GM23338 (cell line): Measurements from ENCODE around the gene FOXJ1. TPM values are rescaled to one million over a fixed set of nuclear protein-coding genes. Genes with fewer than 3 reads are reported as not detected.

ENCODE experiments used
- ATAC-seq: fragments of 200-7000 bp; cut with Tn5 transposase; 3 replicates; pipeline ENCODE4 v1.9.1; 2020
- DNase-seq: peaks from one replicate; pipeline ENCODE4 v3.0.0-alpha.2; 2015; ENCODE audit warnings: low spot score
- H2AFZ ChIP-seq: fragments of 200-600 bp; sonication (generic); 2 replicates; pipeline ENCODE4 v1.8.0; 2016; ENCODE audit warnings: antibody characterized with exemption, mild to moderate bottlenecking, moderate library complexity
- H3F3A ChIP-seq: fragments of 200-600 bp; sonication (generic); replicated peaks from 2 replicates; pipeline ENCODE4 v1.8.0; 2017; ENCODE audit warnings: antibody characterized with exemption, mixed run types, low read depth
- H3K27ac ChIP-seq: fragments of 200-600 bp; sonication (generic); 2 replicates; pipeline ENCODE4 v1.6.1; 2016; ENCODE audit warnings: low read depth
- H3K27me3 ChIP-seq: fragments of 200-600 bp; sonication (generic); 2 replicates; pipeline ENCODE4 v1.8.0; 2016; ENCODE audit warnings: mild to moderate bottlenecking, mixed run types, moderate library complexity; ENCODE audit not compliant: insufficient read depth
- H3K36me3 ChIP-seq: fragments of 200-600 bp; sonication (generic); 2 replicates; pipeline ENCODE4 v1.8.0; 2016; ENCODE audit warnings: mild to moderate bottlenecking; ENCODE audit not compliant: insufficient read depth
- H3K4me1 ChIP-seq: fragments of 200-600 bp; sonication (generic); 2 replicates; pipeline ENCODE4 v1.8.0; 2016; ENCODE audit warnings: mild to moderate bottlenecking, moderate library complexity; ENCODE audit not compliant: insufficient read depth
- H3K4me2 ChIP-seq: fragments of 200-600 bp; sonication (generic); 2 replicates; pipeline ENCODE4 v1.7.1; 2017; ENCODE audit warnings: mixed run types
- H3K4me3 ChIP-seq: fragments of 200-600 bp; sonication (generic); 2 replicates; pipeline ENCODE4 v1.6.1; 2016; ENCODE audit warnings: mixed run types
- H3K79me2 ChIP-seq: fragments of 200-600 bp; sonication (generic); replicated peaks from 2 replicates; pipeline ENCODE4 v1.8.0; 2017; ENCODE audit warnings: mild to moderate bottlenecking; ENCODE audit not compliant: insufficient read depth
- H3K9me2 ChIP-seq: fragments of 200-600 bp; sonication (generic); 2 replicates; pipeline ENCODE4 v1.8.0; 2017; ENCODE audit not compliant: insufficient read depth
- H4K20me1 ChIP-seq: fragments of 200-600 bp; sonication (generic); replicated peaks from 2 replicates; pipeline ENCODE4 v1.8.0; 2017; ENCODE audit warnings: mild to moderate bottlenecking; ENCODE audit not compliant: insufficient read depth
- H3K27ac Mint-ChIP-seq: 2 replicates; pipeline ENCODE4 v1.8.0; 2020; ENCODE audit warnings: inconsistent platforms, mild to moderate bottlenecking, moderate library complexity, mixed read lengths
- H3K27me3 Mint-ChIP-seq: 3 replicates; pipeline ENCODE4 v1.8.0; 2022; ENCODE audit warnings: low read depth, mild to moderate bottlenecking, moderate library complexity, mixed read lengths, inconsistent platforms; ENCODE audit not compliant: insufficient read depth, poor library complexity
- H3K36me3 Mint-ChIP-seq: 3 replicates; pipeline ENCODE4 v1.8.0; 2021; ENCODE audit warnings: low read depth, mild to moderate bottlenecking, inconsistent platforms, moderate library complexity, mixed read lengths
- H3K4me1 Mint-ChIP-seq: 3 replicates; pipeline ENCODE4 v1.8.0; 2020; ENCODE audit warnings: mild to moderate bottlenecking, inconsistent platforms, mixed read lengths
- H3K4me3 Mint-ChIP-seq: 3 replicates; pipeline ENCODE4 v1.8.0; 2021; ENCODE audit warnings: moderate library complexity, mild to moderate bottlenecking, inconsistent platforms, mixed read lengths
- H3K9me3 Mint-ChIP-seq: 3 replicates; pipeline ENCODE4 v1.8.0; 2020; ENCODE audit warnings: moderate library complexity, mild to moderate bottlenecking, inconsistent platforms, mixed read lengths
- CREB1 ChIP-seq: fragments of 250-450 bp; sonication (Bioruptor Pico); IDR thresholded peaks from 2 replicates; pipeline ENCODE4 v1.5.0; 2020; ENCODE audit warnings: low read depth, mild to moderate bottlenecking, moderate library complexity
- ETS1 ChIP-seq: IDR thresholded peaks from 2 replicates; pipeline ENCODE4 v1.6.1; 2016; ENCODE audit warnings: antibody characterized with exemption
- EZH2 ChIP-seq: fragments of 200-600 bp; sonication (generic); IDR thresholded peaks from one replicate; pipeline ENCODE4 v1.8.0; 2017; ENCODE audit warnings: antibody characterized with exemption, mild to moderate bottlenecking, low read depth; ENCODE audit not compliant: unreplicated experiment
- EZH2phosphoT487 ChIP-seq: fragments of 200-600 bp; sonication (generic); IDR thresholded peaks from one replicate; pipeline ENCODE4 v1.8.1; 2018; ENCODE audit warnings: antibody characterized with exemption; ENCODE audit not compliant: unreplicated experiment
- JUNB ChIP-seq: IDR thresholded peaks from one replicate; pipeline ENCODE4 v1.6.1; 2016; ENCODE audit warnings: antibody characterized with exemption; ENCODE audit not compliant: unreplicated experiment
- NANOG ChIP-seq: IDR thresholded peaks from 2 replicates; pipeline ENCODE4 v1.6.1; 2016; ENCODE audit warnings: antibody characterized with exemption, borderline replicate concordance
- REST ChIP-seq: IDR thresholded peaks from one replicate; pipeline ENCODE4 v1.6.1; 2018; ENCODE audit warnings: antibody characterized with exemption; ENCODE audit not compliant: unreplicated experiment
- STAT1 ChIP-seq: IDR thresholded peaks from one replicate; pipeline ENCODE4 v1.6.1; 2016; ENCODE audit warnings: antibody characterized with exemption; ENCODE audit not compliant: unreplicated experiment
- ZNF114 ChIP-seq: fragments of 250-450 bp; sonication (Bioruptor Pico); IDR thresholded peaks from 2 replicates; pipeline ENCODE4 v1.5.0; 2020; ENCODE audit warnings: mild to moderate bottlenecking, moderate library complexity
- ZNF331 ChIP-seq: fragments of 250-450 bp; sonication (Bioruptor Pico); IDR thresholded peaks from 2 replicates; pipeline ENCODE4 v1.5.0; 2020; ENCODE audit warnings: low read depth, mild to moderate bottlenecking, moderate library complexity
- ZNF462 ChIP-seq: fragments of 250-450 bp; sonication (Bioruptor Pico); IDR thresholded peaks from 2 replicates; pipeline ENCODE4 v1.5.0; 2020; ENCODE audit warnings: mild to moderate bottlenecking, moderate library complexity
- polyA plus RNA-seq: library from polyadenylated mRNA; unstranded; fragments of >200 nt; fragmentation: Nextera tagmentation; extraction: Ambion mirVana; gene quantifications from 2 replicates; pipeline ENCODE4 v1.2.1, GENCODE V29; 2016
- total RNA-seq: library from RNA; depleted of rRNA; stranded (reverse); fragments of >200 nt; shearing (Covaris generic); gene quantifications from 2 replicates; pipeline ENCODE4 v1.2.3, GENCODE V29; 2014
- TF ChIP-seq, protein P1 (sequence below), 2 experiments: fragments of 200-600 bp in 1 of 2; sonication (generic) in 1 of 2; conservative IDR thresholded peaks; 2 replicates each; pipeline versions ENCODE4 v1.5.1 to v1.6.1; 2016 to 2017; ENCODE audit warnings: antibody characterized with exemption in 2 of 2, low read depth in 2 of 2, mild to moderate bottlenecking in 2 of 2, moderate library complexity in 1 of 2

The FOXJ1 gene
- total and polyA plus RNA-seq, 2 experiments from 2014 or later = 2.3 to 12.3 TPM

DNA sequence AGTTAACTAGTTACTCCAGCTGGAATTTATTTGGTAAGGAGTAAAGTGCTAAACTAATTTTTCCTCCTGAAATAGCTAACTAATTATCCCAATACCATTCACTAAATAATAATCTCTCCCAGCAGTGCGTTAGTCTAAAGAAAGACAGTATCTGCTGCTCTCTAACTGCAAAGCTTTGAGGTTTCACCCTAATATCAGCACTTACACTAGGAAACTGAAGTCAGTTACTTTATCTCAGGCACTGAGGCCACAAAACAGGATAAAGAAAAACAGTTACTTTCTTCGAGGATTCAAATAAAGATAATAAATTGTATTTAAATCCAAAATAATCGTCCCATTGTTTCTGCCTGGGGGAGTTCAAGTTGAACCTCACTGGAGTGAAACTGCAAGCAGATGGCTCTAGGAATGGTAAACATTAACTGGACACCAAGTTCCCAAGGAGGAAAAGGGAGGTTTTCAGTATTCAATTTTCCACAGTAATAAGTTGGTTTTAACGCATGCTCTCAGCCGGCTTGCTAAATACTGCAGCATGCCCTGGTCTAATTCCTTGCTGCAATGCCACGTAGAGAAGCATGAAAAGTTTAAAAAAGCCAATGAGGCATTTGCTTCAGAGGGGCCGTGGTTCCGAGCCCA lies 20.0 kb upstream of the FOXJ1 start:
- Histone ChIP-seq H3K4me1 (peaks cover 14% of the 10 kb centered on the region), H2AFZ (no peak overlapping the region), H3K79me2 (no peaks in the 10 kb centered on the region), H3K9me2 (no peaks in the 10 kb centered on the region), H4K20me1 (no peaks in the 10 kb centered on the region), H3K27me3 (no peaks in the 10 kb centered on the region), H3K4me3 (no peak overlapping the region), H3K27ac (no peak overlapping the region), H3F3A (peaks cover 5% of the 10 kb centered on the region; the same call in 1 of the 2 replicates), H3K36me3 (no peaks in the 10 kb centered on the region), H3K4me2 (no peak overlapping the region)
- H3K36me3 Mint-ChIP-seq = peaks cover 3% of the 10 kb centered on the region; the same call in 1 of the 3 replicates
- TF ChIP-seq ZNF114 (CRISPR knock-in tag) = no peak
- no peak for TF ChIP-seq STAT1
- TF ChIP-seq EZH2phosphoT487 = no peak
- TF ChIP-seq EZH2 = no peak
- no peak for TF ChIP-seq ZNF331 (CRISPR knock-in tag)
- TF ChIP-seq CREB1 = no peak
- TF ChIP-seq REST = no peak
- no peak for TF ChIP-seq ETS1
- no peak for TF ChIP-seq JUNB
- TF ChIP-seq NANOG = no peak
- TF ChIP-seq ZNF462 (CRISPR knock-in tag) = no peak
- TF ChIP-seq, protein P1, sequence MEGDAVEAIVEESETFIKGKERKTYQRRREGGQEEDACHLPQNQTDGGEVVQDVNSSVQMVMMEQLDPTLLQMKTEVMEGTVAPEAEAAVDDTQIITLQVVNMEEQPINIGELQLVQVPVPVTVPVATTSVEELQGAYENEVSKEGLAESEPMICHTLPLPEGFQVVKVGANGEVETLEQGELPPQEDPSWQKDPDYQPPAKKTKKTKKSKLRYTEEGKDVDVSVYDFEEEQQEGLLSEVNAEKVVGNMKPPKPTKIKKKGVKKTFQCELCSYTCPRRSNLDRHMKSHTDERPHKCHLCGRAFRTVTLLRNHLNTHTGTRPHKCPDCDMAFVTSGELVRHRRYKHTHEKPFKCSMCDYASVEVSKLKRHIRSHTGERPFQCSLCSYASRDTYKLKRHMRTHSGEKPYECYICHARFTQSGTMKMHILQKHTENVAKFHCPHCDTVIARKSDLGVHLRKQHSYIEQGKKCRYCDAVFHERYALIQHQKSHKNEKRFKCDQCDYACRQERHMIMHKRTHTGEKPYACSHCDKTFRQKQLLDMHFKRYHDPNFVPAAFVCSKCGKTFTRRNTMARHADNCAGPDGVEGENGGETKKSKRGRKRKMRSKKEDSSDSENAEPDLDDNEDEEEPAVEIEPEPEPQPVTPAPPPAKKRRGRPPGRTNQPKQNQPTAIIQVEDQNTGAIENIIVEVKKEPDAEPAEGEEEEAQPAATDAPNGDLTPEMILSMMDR (conservative IDR thresholded peaks at IDR 0.05; ENCODE audit: low read depth in 2 of 2) = no peak
- ATAC-seq (no peak), DNase-seq (no peak)
- H3K27ac Mint-ChIP-seq = no peak overlapping the region
- H3K9me3 Mint-ChIP-seq = no peaks in the 10 kb centered on the region
- peaks cover 32% of the 10 kb centered on the region for H3K4me1 Mint-ChIP-seq
- peaks cover 3% of the 10 kb centered on the region for H3K27me3 Mint-ChIP-seq
- H3K4me3 Mint-ChIP-seq = no peak overlapping the region
